ENCODE data around the gene CRTC1. TPM values are rescaled to one million over a fixed set of nuclear protein-coding genes. Genes with fewer than 3 reads are reported as not detected.

The CRTC1 gene
- 1.6 and 4.5 TPM in 2 replicates for total RNA-seq (2014; rRNA removed; shearing (Covaris generic); ENCODE audit: low replicate concordance)

GRCh38 chr19:18683109-18683957 is at the start of gene CRTC1:
TSS of gene CRTC1 (plus strand) at chr19:18683680. CDS start at chr19:18683703, 23 bp downstream.
- DNase-seq (ENCODE audit: low read depth): peak; percentile 83
- in situ Hi-C loops (cut with HindIII; ENCODE audit: low pct_unique_long_range_greater_than_20kb, low sequenced_read_pairs): no loop called here

GRCh38 chr19:18634612-18635297 is 48.7 kb upstream of the CRTC1 start:
- in situ Hi-C loops (cut with HindIII; ENCODE audit: low pct_unique_long_range_greater_than_20kb, low sequenced_read_pairs): no loop called here
- no peak for DNase-seq (ENCODE audit: low read depth)

GRCh38 chr19:18635831-18636182 is 47.7 kb upstream of the CRTC1 start:
- in situ Hi-C loops (cut with HindIII; ENCODE audit: low pct_unique_long_range_greater_than_20kb, low sequenced_read_pairs): no loop called here
- DNase-seq (ENCODE audit: low read depth): no peak

- in situ Hi-C loops (cut with HindIII; ENCODE audit: low pct_unique_long_range_greater_than_20kb, low sequenced_read_pairs): no loop called here
- DNase-seq (ENCODE audit: low read depth): peak; percentile 100
These were observed 47.1 kb upstream of the CRTC1 start for GRCh38 chr19:18636183-18636968.

DNA sequence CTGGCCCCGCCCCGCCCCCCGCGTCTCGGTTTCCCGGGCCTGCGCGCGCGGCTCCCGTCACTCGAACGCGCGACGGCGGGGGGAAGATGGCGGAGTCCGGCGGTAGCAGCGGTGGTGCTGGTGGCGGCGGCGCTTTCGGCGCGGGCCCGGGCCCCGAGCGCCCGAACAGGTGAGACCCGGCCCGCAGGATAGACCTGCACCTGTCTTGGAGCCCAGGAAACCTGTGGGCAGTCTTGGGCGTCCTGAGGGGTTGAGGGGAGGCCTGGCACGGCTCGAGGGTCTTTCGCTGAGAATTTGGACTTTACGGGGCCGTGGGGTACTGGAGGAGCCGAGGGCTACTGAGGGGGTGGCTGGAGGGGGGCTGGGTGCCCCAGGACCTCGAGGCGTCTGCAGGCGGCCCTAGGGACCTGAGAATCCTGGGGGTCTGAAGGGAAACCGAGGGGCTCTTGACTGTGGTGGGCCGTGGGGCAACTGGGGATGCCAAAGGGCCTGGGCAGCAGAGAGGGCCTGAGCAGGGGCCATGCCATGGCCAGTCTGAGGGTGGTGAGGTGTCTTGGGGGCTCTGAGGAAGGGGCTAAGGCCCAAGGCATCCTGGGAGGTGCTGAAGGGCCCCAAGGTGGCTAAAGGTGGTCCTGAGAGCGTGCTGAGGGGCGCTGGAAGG is 46.4 kb upstream of the CRTC1 start, which contains the start of gene KLHL26:
Gene KLHL26, plus strand, starts transcription at position 60 of the 661 bp plus-strand sequence. Its CDS starts 27 bp downstream, at position 87.
- in situ Hi-C loops (cut with HindIII; ENCODE audit: low pct_unique_long_range_greater_than_20kb, low sequenced_read_pairs): no loop called here
- no peak for DNase-seq (ENCODE audit: low read depth)

GRCh38 chr19:18637673-18638630 is 45.5 kb upstream of the CRTC1 start:
- peak; percentile 63 for DNase-seq (ENCODE audit: low read depth)
- in situ Hi-C loops (cut with HindIII; ENCODE audit: low pct_unique_long_range_greater_than_20kb, low sequenced_read_pairs): no loop called here

- in situ Hi-C loops (cut with HindIII; ENCODE audit: low pct_unique_long_range_greater_than_20kb, low sequenced_read_pairs): no loop called here
- DNase-seq (ENCODE audit: low read depth): no peak
These were observed 43.7 kb upstream of the CRTC1 start for GRCh38 chr19:18639706-18640243.

- in situ Hi-C loops (cut with HindIII; ENCODE audit: low pct_unique_long_range_greater_than_20kb, low sequenced_read_pairs): no loop called here
- DNase-seq (ENCODE audit: low read depth): peak; percentile 39
These were observed 39.1 kb upstream of the CRTC1 start for GRCh38 chr19:18644196-18645034.

DNA sequence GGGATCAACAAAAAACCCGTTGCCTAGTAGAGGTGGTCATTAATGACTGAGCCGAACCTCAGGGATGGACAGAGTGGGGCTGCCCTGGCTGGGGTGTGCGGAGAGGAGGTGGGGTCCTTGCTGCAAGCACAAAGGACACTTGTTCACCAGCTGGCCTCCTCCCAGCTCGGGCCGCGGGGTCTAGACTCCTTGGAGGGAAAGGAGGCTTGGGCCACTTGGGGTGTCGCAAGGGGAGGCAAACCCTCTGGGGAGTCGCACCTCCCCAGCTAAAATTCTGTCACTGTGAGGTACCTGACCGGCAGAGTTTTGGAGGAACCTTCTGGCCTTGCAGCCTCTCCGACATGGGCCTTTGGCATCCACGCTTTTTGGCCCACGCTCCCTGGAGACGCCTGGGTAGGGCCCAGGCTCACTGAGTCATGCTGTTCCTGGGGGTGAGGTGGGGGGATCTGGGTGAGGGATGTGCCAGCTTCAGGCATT is 38.4 kb upstream of the CRTC1 start:
- in situ Hi-C loops (cut with HindIII; ENCODE audit: low pct_unique_long_range_greater_than_20kb, low sequenced_read_pairs): no loop called here
- DNase-seq (ENCODE audit: low read depth): no peak

DNA sequence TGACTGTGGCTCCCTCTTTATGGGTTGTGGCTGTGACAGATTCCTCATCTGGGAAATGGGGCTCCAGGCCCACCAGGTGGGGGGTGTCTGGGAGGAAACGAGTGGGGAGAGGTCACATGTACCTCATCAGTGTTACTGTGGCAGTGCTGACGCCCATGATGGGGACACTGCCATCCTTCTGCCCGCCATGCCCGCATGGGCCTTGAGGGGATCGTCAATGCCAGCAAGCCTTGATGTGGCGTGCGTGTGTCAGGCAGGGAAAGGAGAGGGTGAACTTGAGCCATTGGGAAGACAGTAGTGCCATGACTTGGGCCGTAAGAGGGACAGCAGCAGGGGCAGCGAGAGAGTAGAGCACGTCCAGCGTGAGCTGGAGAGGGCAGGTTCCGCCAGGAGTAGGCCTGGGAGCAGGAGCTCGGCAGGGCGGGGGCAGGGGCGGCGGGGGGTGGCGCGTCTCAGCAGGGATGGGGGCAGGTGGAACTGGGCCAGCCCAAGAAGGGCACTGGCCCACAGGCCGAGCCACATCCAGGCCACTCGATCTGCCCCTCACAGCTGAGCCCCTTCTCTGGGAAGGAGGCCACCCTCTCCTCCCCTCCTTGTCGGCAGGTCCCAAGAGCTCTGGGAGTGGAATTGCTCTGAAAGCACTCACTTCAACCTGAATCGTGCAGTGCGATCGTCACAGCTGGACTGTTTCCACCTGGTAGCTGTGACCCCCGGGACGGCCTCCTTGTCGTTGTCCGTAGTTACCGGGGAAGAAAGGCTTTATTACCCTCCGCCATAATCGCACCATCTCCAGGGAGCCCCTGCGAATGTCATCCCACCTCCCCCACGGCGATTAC is 36.7 kb upstream of the CRTC1 start:
- in situ Hi-C loops (cut with HindIII; ENCODE audit: low pct_unique_long_range_greater_than_20kb, low sequenced_read_pairs): no loop called here
- DNase-seq (ENCODE audit: low read depth): no peak

DNA sequence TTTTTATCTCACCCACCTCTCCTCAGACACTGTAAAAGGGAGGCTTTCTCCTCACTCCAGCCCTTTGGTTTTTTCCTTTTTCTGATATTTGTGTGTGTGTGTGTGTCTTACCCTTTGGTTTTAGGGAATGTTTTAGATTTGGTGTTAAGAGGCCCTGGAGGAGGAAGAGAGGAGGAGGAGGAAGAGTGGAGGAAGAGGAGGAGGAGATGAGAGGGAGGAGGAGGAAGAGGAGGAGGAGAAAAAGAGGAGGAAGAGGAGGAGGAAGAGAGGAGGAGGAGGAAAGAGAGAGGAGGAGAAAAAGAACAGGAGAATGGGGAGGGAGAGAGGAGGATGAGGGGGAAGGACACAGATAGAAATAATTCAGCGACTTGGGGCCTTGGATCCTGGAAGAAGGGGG is 36.1 kb upstream of the CRTC1 start:
- in situ Hi-C loops (cut with HindIII; ENCODE audit: low pct_unique_long_range_greater_than_20kb, low sequenced_read_pairs): no loop called here
- no peak for DNase-seq (ENCODE audit: low read depth)

GRCh38 chr19:18647807-18648206 is 35.7 kb upstream of the CRTC1 start:
- in situ Hi-C loops (cut with HindIII; ENCODE audit: low pct_unique_long_range_greater_than_20kb, low sequenced_read_pairs): no loop called here
- no peak for DNase-seq (ENCODE audit: low read depth)

- DNase-seq (ENCODE audit: low read depth): no peak
- in situ Hi-C loops (cut with HindIII; ENCODE audit: low pct_unique_long_range_greater_than_20kb, low sequenced_read_pairs): no loop called here
These were observed 34.5 kb upstream of the CRTC1 start for GRCh38 chr19:18648973-18649315.

DNA sequence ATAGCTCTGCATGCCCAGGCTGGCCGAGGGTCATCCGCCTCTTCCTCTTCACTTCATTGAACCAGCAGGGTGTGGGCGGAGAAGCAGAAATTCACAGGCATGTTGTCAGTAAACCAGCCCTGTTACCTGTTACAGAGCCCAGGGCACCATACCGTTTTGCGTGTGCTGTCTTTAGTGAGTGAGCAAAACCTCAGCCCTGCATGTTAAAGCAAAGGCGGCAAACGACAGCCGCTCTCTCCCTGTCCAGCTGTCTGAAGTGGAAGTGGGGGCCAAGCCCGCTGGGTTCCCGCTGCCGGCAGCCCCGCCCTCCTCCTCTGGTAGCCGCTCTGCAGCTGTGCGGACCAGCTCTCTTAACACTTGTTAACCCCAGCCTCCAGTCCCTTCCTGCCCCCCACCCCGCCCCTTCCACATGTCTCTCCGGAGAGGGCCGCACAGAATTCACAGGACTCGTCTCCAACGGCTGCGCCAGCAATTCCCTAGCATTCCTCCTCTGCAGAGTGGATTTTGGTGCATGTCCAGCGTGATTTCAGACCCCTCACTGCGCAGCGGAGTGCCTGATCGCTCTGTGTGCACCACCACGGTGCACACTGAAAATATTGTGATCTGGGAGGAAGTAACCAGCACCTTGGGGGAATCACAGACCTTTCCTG is 34.0 kb upstream of the CRTC1 start:
- in situ Hi-C loops (cut with HindIII; ENCODE audit: low pct_unique_long_range_greater_than_20kb, low sequenced_read_pairs): no loop called here
- no peak for DNase-seq (ENCODE audit: low read depth)

GRCh38 chr19:18650021-18650390 is 33.5 kb upstream of the CRTC1 start:
- DNase-seq (ENCODE audit: low read depth): no peak
- in situ Hi-C loops (cut with HindIII; ENCODE audit: low pct_unique_long_range_greater_than_20kb, low sequenced_read_pairs): no loop called here

Data from Caki2 (cell line).